Sigmoid colon (tissue), 7 donors: ENCODE data around the gene TMCC2. TPM values are rescaled to one million over a fixed set of nuclear protein-coding genes. Genes with fewer than 3 reads are reported as not detected.

Experiments used
- DNase-seq: peaks from one replicate; pipeline ENCODE4 v3.0.0-alpha.2; 2019
- H3K27ac ChIP-seq, 4 donors: fragments of 200-600 bp; sonication (generic); one replicate each; pipeline ENCODE4 v1.5.1; 2016 to 2019; ENCODE audit warnings: mild to moderate bottlenecking in 1 of 4
- H3K27me3 ChIP-seq, 3 donors: fragments of 200-600 bp; sonication (generic); one replicate each; pipeline ENCODE4 v1.5.1; 2019; ENCODE audit warnings: mild to moderate bottlenecking in 1 of 3
- H3K36me3 ChIP-seq, 4 donors: fragments of 200-600 bp; sonication (generic); one replicate each; pipeline ENCODE4 v1.5.1; 2016 to 2019
- H3K4me1 ChIP-seq, 4 donors: fragments of 200-600 bp; sonication (generic); one replicate each; pipeline ENCODE4 v1.5.1; 2017 to 2019
- H3K4me3 ChIP-seq, 4 donors: fragments of 200-600 bp; sonication (generic); one replicate each; pipeline ENCODE4 v1.5.1; 2017 to 2019; ENCODE audit warnings: mild to moderate bottlenecking in 2 of 4, moderate library complexity in 1 of 4
- H3K9me3 ChIP-seq, 4 donors: fragments of 200-600 bp in 3 of 4; sonication (generic) in 3 of 4; one replicate each; pipeline versions ENCODE4 v1.5.1 to v1.6.1; 2013 to 2019
- EP300 ChIP-seq, 4 donors: sonication (generic); formaldehyde crosslinking; IDR thresholded peaks; one replicate each; pipeline ENCODE4 v1.6.1; 2017; ENCODE audit warnings: antibody characterized with exemption in 4 of 4
- POLR2A ChIP-seq, 2 donors: fragments of 450-650 bp; IDR thresholded peaks; one replicate each; pipeline ENCODE4 v1.6.1; 2016; ENCODE audit warnings: antibody characterized with exemption in 2 of 2, mild to moderate bottlenecking in 2 of 2, moderate library complexity in 2 of 2
- POLR2AphosphoS5 ChIP-seq, 4 donors: sonication (generic); formaldehyde crosslinking; IDR thresholded peaks; one replicate each; pipeline ENCODE4 v1.6.1; 2017; ENCODE audit warnings: antibody characterized with exemption in 4 of 4
- WGBS, 2 donors: extraction: QIAGEN DNeasy Blood & Tissue Kit; methylation state at CpG; one replicate each; pipeline ENCODE4 v1.1.7; 2013; 5-methylcytosine and 5-hydroxymethylcytosine counted together
- intact Hi-C: fragments of 100-400 bp; cut with DNase I; formaldehyde crosslinking; loops from one replicate; pipeline ENCODE4 v1.15.1; 2023
- polyA plus RNA-seq, 3 donors: library from polyadenylated mRNA; stranded (reverse); fragments of 200-250 nt; gene quantifications; one replicate each; pipeline ENCODE4 v1.2.3, GENCODE V29; 2013
- total RNA-seq, 4 donors: library from RNA; depleted of rRNA; stranded (reverse); fragments of >200 nt; gene quantifications; one replicate each; pipeline ENCODE4 v1.1.0, GENCODE V29; 2016
- TF ChIP-seq, protein P1 (sequence below), 4 experiments: fragments of 450-650 bp in 3 of 4; fragments of 200-600 bp in 1 of 4; IDR thresholded peaks; one replicate each; pipeline ENCODE4 v1.5.1; 2016 to 2019; ENCODE audit warnings: antibody characterized with exemption in 4 of 4, mild to moderate bottlenecking in 3 of 4, moderate library complexity in 2 of 4
- donor health status: healthy with polysubstance abuse.
- donor health status: Bipolar disorder and iron deficiency.
- donor health status: healthy.

Gene TMCC2
- total and polyA plus RNA-seq, 7 donors: 1.1 to 6.4 (median 5.2) TPM; not detected in 2

DNA sequence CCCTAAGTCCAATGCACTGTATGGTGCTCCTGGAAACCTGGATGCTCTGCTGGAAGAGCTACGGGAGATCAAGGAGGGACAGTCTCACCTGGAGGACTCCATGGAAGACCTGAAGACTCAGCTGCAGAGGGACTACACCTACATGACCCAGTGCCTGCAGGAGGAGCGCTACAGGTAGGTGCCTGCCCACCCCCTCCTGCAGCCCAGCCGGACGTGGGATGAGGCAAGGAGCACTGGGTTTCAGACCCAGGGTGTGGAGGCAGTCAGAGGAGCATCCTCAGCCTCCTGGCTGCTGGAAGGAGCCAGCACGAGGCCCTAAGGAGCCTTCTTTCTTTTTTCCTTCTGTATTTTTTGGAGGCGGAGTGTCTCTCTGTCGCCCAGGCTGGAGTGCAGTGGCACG is 42.0 kb downstream of the TMCC2 start:
- intact Hi-C loops: no loop called here
- WGBS, 2 donors: 93 to 95% methylated on average over 8 of the region's 8 CpGs

DNA sequence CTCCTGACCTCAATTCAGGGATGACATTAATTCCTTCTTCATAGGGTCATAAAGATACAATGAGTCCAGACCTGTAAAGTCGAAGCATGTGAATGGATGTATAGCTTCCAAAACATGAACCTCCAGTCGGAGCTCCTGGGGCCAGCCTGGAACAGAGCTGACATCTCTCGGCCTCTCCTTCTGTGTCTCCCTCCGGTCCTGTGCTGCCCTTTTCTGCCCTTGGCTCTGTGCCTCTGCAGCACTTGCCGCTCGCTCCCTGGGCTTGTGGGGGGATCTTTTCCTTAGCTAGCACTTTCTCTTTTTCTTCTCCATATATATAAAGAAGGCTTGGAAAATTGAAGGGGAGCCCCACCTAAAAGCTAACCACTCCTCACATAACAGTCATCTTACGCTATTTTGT is 42.5 kb downstream of the TMCC2 start:
- H3K9me3 ChIP-seq: no peaks in the 10 kb centered on the region

More for the DNA sequence above, 42.0 kb downstream of the TMCC2 start:
- no peaks in the 10 kb centered on the region for H3K27me3 ChIP-seq
- H3K4me3 ChIP-seq: no peak overlapping the region
- peaks cover 0 to 16% (median 13%) of the 10 kb centered on the region in 4 donors for H3K4me1 ChIP-seq
- DNase-seq: no peak
- H3K9me3 ChIP-seq: no peaks in the 10 kb centered on the region
- TF ChIP-seq EP300 (IDR thresholded peaks at IDR 0.05) (no peak), POLR2AphosphoS5 (IDR thresholded peaks at IDR 0.05) (no peak), POLR2A (IDR thresholded peaks at IDR 0.05) (no peak)
- TF ChIP-seq, protein P1, sequence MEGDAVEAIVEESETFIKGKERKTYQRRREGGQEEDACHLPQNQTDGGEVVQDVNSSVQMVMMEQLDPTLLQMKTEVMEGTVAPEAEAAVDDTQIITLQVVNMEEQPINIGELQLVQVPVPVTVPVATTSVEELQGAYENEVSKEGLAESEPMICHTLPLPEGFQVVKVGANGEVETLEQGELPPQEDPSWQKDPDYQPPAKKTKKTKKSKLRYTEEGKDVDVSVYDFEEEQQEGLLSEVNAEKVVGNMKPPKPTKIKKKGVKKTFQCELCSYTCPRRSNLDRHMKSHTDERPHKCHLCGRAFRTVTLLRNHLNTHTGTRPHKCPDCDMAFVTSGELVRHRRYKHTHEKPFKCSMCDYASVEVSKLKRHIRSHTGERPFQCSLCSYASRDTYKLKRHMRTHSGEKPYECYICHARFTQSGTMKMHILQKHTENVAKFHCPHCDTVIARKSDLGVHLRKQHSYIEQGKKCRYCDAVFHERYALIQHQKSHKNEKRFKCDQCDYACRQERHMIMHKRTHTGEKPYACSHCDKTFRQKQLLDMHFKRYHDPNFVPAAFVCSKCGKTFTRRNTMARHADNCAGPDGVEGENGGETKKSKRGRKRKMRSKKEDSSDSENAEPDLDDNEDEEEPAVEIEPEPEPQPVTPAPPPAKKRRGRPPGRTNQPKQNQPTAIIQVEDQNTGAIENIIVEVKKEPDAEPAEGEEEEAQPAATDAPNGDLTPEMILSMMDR (IDR thresholded peaks at IDR 0.05): no peak
- no peak overlapping the region for H3K27ac ChIP-seq
- H3K36me3 ChIP-seq: peaks cover 0 to 20% (median 6%) of the 10 kb centered on the region in 4 donors

GRCh38 chr1:205270764-205271163 is 43.0 kb downstream of the TMCC2 start:
- Histone ChIP-seq H3K27ac (no peak overlapping the region), H3K4me1 (peaks cover 0 to 16% (median 13%) of the 10 kb centered on the region in 4 donors), H3K9me3 (no peaks in the 10 kb centered on the region), H3K27me3 (no peaks in the 10 kb centered on the region), H3K36me3 (peaks cover 0 to 20% (median 6%) of the 10 kb centered on the region in 4 donors), H3K4me3 (no peak overlapping the region)
- intact Hi-C loops: no loop called here
- DNase-seq: no peak
- WGBS, 2 donors: 56 to 66% methylated on average over 8 of the region's 8 CpGs
- TF ChIP-seq POLR2AphosphoS5 (IDR thresholded peaks at IDR 0.05) (no peak), POLR2A (IDR thresholded peaks at IDR 0.05) (no peak), EP300 (IDR thresholded peaks at IDR 0.05) (no peak)
- TF ChIP-seq, protein P1 (IDR thresholded peaks at IDR 0.05): no peak

More for the DNA sequence above, 42.5 kb downstream of the TMCC2 start:
- no peak overlapping the region for H3K27ac ChIP-seq
- WGBS, 2 donors: 89 to 92% methylated on average over 7 of the region's 7 CpGs
- intact Hi-C loops: no loop called here
- H3K4me1 ChIP-seq: peaks cover 0 to 16% (median 13%) of the 10 kb centered on the region in 4 donors
- DNase-seq: no peak
- TF ChIP-seq POLR2AphosphoS5 (IDR thresholded peaks at IDR 0.05) (no peak), EP300 (IDR thresholded peaks at IDR 0.05) (no peak), POLR2A (IDR thresholded peaks at IDR 0.05) (no peak)
- TF ChIP-seq, protein P1 (IDR thresholded peaks at IDR 0.05): no peak
- peaks cover 0 to 20% (median 6%) of the 10 kb centered on the region in 4 donors for H3K36me3 ChIP-seq
- H3K27me3 ChIP-seq: no peaks in the 10 kb centered on the region
- H3K4me3 ChIP-seq: no peak overlapping the region

DNA sequence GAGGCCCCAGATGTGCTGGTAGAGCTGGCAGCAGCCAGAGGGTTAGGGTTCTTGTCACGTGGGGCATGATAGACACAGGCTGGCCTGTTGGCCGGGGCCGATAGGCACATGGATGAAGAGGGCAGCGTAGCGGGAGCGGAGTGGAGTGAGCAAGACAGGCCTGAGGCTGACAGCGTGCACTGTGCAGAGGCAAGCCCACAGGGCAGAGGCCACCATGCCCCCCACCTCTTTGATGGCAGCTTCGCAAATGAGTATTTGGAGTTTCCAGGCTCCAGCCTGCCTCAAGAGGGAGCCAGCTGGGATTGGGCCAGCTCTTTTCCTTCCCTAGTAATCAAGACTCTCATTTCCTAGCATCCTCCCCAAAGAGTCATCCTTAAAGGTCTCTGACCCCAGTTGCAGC is 43.5 kb downstream of the TMCC2 start:
- 86 to 88% methylated on average over 8 of the region's 8 CpGs for WGBS, 2 donors
- DNase-seq: no peak
- no peaks in the 10 kb centered on the region for H3K27me3 ChIP-seq
- H3K27ac ChIP-seq: no peak overlapping the region
- H3K9me3 ChIP-seq: no peaks in the 10 kb centered on the region
- TF ChIP-seq EP300 (IDR thresholded peaks at IDR 0.05) (no peak), POLR2AphosphoS5 (IDR thresholded peaks at IDR 0.05) (no peak), POLR2A (IDR thresholded peaks at IDR 0.05) (no peak)
- TF ChIP-seq, protein P1 (IDR thresholded peaks at IDR 0.05): no peak
- H3K4me1 ChIP-seq: peaks cover 0 to 16% (median 13%) of the 10 kb centered on the region in 4 donors
- intact Hi-C loops: no loop called here
- no peak overlapping the region for H3K4me3 ChIP-seq
- H3K36me3 ChIP-seq: peaks cover 0 to 20% (median 6%) of the 10 kb centered on the region in 4 donors

DNA sequence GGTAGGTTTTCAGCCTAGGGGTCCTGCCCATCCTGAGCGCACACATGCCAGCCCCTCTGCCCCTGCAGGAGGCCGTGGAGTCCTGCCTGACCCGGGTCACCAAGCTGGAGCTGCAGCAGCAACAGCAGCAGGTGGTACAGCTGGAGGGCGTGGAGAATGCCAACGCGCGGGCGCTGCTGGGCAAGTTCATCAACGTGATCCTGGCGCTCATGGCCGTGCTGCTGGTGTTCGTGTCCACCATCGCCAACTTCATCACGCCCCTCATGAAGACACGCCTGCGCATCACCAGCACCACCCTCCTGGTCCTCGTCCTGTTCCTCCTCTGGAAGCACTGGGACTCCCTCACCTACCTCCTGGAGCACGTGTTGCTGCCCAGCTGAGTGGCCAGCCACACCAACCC is 44.0 kb downstream of the TMCC2 start:
- H3K9me3 ChIP-seq: no peaks in the 10 kb centered on the region
- peaks cover 0 to 16% (median 13%) of the 10 kb centered on the region in 4 donors for H3K4me1 ChIP-seq
- 79 to 91% methylated on average over 18 of the region's 18 CpGs for WGBS, 2 donors
- no peaks in the 10 kb centered on the region for H3K27me3 ChIP-seq
- H3K27ac ChIP-seq: no peak overlapping the region
- H3K36me3 ChIP-seq: peaks cover 0 to 20% (median 6%) of the 10 kb centered on the region in 4 donors
- no peak overlapping the region for H3K4me3 ChIP-seq
- TF ChIP-seq, protein P1 (IDR thresholded peaks at IDR 0.05): no peak
- no peak for TF ChIP-seq POLR2AphosphoS5 (IDR thresholded peaks at IDR 0.05)
- TF ChIP-seq EP300 (IDR thresholded peaks at IDR 0.05): no peak
- TF ChIP-seq POLR2A (IDR thresholded peaks at IDR 0.05): no peak
- no peak for DNase-seq
- intact Hi-C loops: no loop called here
